GDM1 (cell line): ENCODE data around the gene PLEKHM3.
"Not testable (repeated sequence)": the region's sequence is repeated elsewhere in the genome, so short reads cannot be mapped to it uniquely, and the experiment has no call there.

ENCODE experiments used
- DNase-seq: peaks from one replicate; lab custom pipeline; 2025; lab: John Stamatoyannopoulos, UW

PLEKHM3 gene

GRCh38 chr2:207926133-207926988 lies 99.0 kb downstream of the PLEKHM3 start:
- no peak for DNase-seq

- no peak for DNase-seq
These were observed 99.7 kb downstream of the PLEKHM3 start for GRCh38 chr2:207925601-207926000.

GRCh38 chr2:207921606-207922005 lies 103.7 kb downstream of the PLEKHM3 start:
- no peak for DNase-seq

- DNase-seq: no peak
These were observed 104.6 kb downstream of the PLEKHM3 start for GRCh38 chr2:207920721-207921120.

GRCh38 chr2:207920321-207920720 lies 105.0 kb downstream of the PLEKHM3 start:
- no peak for DNase-seq

- no peak for DNase-seq
These were observed 106.0 kb downstream of the PLEKHM3 start for GRCh38 chr2:207919164-207919919.

GRCh38 chr2:207914716-207915115 lies 110.6 kb downstream of the PLEKHM3 start:
- DNase-seq: no peak

- no peak for DNase-seq
These were observed 111.5 kb downstream of the PLEKHM3 start for GRCh38 chr2:207913772-207914358.

GRCh38 chr2:207911856-207912255 lies 113.5 kb downstream of the PLEKHM3 start:
- no peak for DNase-seq

GRCh38 chr2:207911215-207911614 lies 114.1 kb downstream of the PLEKHM3 start:
- no peak for DNase-seq

- DNase-seq: not testable (repeated sequence)
These were observed 118.8 kb downstream of the PLEKHM3 start for GRCh38 chr2:207906495-207906894.

- no peak for DNase-seq
These were observed 119.8 kb downstream of the PLEKHM3 start for GRCh38 chr2:207905546-207905945.

- DNase-seq: no peak
These were observed 122.1 kb downstream of the PLEKHM3 start for GRCh38 chr2:207903236-207903635.

GRCh38 chr2:207902821-207903220 lies 122.5 kb downstream of the PLEKHM3 start:
- no peak for DNase-seq

- DNase-seq: no peak
These were observed 123.5 kb downstream of the PLEKHM3 start for GRCh38 chr2:207901829-207902228.

GRCh38 chr2:207901401-207901800 lies 123.9 kb downstream of the PLEKHM3 start:
- no peak for DNase-seq

- DNase-seq: no peak
These were observed 127.0 kb downstream of the PLEKHM3 start for GRCh38 chr2:207898354-207898695.

GRCh38 chr2:207897541-207898353 lies 127.6 kb downstream of the PLEKHM3 start:
- DNase-seq: no peak

GRCh38 chr2:207896525-207897285 lies 128.6 kb downstream of the PLEKHM3 start:
- DNase-seq: no peak

GRCh38 chr2:207895274-207895860 lies 130.0 kb downstream of the PLEKHM3 start:
- DNase-seq: no peak
